Measurements from ENCODE around the gene OTULINL.

DNA sequence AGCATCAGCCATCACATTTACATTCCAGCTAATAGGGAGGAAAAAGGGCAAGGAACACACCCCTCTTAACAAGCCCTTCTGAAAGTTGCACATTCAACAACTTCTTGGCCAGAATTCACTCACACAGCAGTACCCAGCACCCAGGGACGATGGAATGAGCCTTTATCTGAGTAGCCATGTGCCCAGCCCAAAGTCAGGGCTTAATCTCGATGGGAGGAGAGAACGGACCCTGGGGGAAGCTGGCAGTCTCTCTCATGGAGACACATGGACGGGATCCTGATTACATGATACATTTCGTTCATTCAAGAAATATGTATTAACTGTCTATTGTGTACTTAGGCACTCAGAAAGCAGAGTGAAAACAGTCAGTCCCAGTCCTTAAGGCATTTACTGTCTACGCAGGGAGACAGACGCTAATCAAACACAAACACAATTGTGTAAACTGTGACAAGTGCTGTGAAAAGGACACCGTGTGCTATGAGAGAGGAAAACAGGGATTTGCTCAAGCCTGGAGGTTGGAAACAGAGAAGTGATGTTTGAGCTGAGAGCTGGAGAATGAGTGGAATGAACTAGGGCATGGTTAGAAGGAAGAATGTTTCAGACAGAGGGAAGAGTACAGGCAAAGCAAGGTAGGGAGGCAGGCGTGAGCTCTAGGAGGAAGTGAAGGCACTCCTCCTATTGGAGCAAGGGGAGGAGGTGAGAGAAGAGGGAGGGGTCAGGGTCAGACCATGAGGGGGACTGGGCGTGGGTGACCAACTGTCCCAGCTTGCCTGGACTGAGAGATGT is 7.4 kb downstream of the OTULINL start:
- TF ChIP-seq, protein P1, sequence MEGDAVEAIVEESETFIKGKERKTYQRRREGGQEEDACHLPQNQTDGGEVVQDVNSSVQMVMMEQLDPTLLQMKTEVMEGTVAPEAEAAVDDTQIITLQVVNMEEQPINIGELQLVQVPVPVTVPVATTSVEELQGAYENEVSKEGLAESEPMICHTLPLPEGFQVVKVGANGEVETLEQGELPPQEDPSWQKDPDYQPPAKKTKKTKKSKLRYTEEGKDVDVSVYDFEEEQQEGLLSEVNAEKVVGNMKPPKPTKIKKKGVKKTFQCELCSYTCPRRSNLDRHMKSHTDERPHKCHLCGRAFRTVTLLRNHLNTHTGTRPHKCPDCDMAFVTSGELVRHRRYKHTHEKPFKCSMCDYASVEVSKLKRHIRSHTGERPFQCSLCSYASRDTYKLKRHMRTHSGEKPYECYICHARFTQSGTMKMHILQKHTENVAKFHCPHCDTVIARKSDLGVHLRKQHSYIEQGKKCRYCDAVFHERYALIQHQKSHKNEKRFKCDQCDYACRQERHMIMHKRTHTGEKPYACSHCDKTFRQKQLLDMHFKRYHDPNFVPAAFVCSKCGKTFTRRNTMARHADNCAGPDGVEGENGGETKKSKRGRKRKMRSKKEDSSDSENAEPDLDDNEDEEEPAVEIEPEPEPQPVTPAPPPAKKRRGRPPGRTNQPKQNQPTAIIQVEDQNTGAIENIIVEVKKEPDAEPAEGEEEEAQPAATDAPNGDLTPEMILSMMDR (IDR thresholded peaks at IDR 0.05; ENCODE audit: low read depth, low read length, missing input control): no peak
- no peak for TF ChIP-seq JUND (IDR thresholded peaks at IDR 0.05)
- TF ChIP-seq GABPA (IDR thresholded peaks at IDR 0.05 in 1 of 2, conservative IDR thresholded peaks at IDR 0.05 in 1 of 2): no peak
- TF ChIP-seq, protein P2, sequence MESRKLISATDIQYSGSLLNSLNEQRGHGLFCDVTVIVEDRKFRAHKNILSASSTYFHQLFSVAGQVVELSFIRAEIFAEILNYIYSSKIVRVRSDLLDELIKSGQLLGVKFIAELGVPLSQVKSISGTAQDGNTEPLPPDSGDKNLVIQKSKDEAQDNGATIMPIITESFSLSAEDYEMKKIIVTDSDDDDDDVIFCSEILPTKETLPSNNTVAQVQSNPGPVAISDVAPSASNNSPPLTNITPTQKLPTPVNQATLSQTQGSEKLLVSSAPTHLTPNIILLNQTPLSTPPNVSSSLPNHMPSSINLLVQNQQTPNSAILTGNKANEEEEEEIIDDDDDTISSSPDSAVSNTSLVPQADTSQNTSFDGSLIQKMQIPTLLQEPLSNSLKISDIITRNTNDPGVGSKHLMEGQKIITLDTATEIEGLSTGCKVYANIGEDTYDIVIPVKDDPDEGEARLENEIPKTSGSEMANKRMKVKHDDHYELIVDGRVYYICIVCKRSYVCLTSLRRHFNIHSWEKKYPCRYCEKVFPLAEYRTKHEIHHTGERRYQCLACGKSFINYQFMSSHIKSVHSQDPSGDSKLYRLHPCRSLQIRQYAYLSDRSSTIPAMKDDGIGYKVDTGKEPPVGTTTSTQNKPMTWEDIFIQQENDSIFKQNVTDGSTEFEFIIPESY (IDR thresholded peaks at IDR 0.05): no peak
- TF ChIP-seq YY1 (IDR thresholded peaks at IDR 0.05): no peak
- TF ChIP-seq FOXA2 (IDR thresholded peaks at IDR 0.05): no peak
- no peak for TF ChIP-seq HNF4A (conservative IDR thresholded peaks at IDR 0.05)
- TF ChIP-seq, protein P3, sequence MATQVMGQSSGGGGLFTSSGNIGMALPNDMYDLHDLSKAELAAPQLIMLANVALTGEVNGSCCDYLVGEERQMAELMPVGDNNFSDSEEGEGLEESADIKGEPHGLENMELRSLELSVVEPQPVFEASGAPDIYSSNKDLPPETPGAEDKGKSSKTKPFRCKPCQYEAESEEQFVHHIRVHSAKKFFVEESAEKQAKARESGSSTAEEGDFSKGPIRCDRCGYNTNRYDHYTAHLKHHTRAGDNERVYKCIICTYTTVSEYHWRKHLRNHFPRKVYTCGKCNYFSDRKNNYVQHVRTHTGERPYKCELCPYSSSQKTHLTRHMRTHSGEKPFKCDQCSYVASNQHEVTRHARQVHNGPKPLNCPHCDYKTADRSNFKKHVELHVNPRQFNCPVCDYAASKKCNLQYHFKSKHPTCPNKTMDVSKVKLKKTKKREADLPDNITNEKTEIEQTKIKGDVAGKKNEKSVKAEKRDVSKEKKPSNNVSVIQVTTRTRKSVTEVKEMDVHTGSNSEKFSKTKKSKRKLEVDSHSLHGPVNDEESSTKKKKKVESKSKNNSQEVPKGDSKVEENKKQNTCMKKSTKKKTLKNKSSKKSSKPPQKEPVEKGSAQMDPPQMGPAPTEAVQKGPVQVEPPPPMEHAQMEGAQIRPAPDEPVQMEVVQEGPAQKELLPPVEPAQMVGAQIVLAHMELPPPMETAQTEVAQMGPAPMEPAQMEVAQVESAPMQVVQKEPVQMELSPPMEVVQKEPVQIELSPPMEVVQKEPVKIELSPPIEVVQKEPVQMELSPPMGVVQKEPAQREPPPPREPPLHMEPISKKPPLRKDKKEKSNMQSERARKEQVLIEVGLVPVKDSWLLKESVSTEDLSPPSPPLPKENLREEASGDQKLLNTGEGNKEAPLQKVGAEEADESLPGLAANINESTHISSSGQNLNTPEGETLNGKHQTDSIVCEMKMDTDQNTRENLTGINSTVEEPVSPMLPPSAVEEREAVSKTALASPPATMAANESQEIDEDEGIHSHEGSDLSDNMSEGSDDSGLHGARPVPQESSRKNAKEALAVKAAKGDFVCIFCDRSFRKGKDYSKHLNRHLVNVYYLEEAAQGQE (IDR thresholded peaks at IDR 0.05): no peak
- TF ChIP-seq, protein P4, sequence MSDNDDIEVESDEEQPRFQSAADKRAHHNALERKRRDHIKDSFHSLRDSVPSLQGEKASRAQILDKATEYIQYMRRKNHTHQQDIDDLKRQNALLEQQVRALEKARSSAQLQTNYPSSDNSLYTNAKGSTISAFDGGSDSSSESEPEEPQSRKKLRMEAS (IDR thresholded peaks at IDR 0.05): no peak
- no peak for TF ChIP-seq RAD21 (IDR thresholded peaks at IDR 0.05)

Measured in liver (tissue), 3 donors.